Kidney epithelial cell (primary cell): Measurements from ENCODE around the gene GMCL2. TPM values are rescaled to one million over a fixed set of nuclear protein-coding genes. Genes with fewer than 3 reads are reported as not detected.

Experiments used
- DNase-seq: peaks from one replicate; pipeline ENCODE4 v3.0.0-alpha.2; 2010; ENCODE audit warnings: low read depth
- H3K27me3 ChIP-seq: 2 replicates; pipeline ENCODE4 v1.6.0; 2011; ENCODE audit warnings: low read length; ENCODE audit not compliant: control insufficient read depth, insufficient read depth
- H3K36me3 ChIP-seq: 2 replicates; pipeline ENCODE4 v1.5.1; 2011; ENCODE audit warnings: low read length; ENCODE audit not compliant: control insufficient read depth, insufficient read depth
- H3K4me3 ChIP-seq: 2 replicates; pipeline ENCODE4 v1.5.1; 2011; ENCODE audit warnings: low read depth, mild to moderate bottlenecking, control low read depth, low read length
- CTCF ChIP-seq: IDR thresholded peaks from 2 replicates; pipeline ENCODE4 v1.5.1; 2011; ENCODE audit warnings: mild to moderate bottlenecking, moderate library complexity, low read length, control low read depth, inconsistent platforms; ENCODE audit not compliant: insufficient read depth, poor library complexity, severe bottlenecking
- total RNA-seq: library from RNA; depleted of rRNA; stranded (reverse); fragments of >200 nt; gene quantifications from 2 replicates; pipeline ENCODE4 v1.2.3, GENCODE V29; 2015

GMCL2 gene
- total RNA-seq, 1 donor from 2014 or later, result not detected

- no peak for DNase-seq
- H3K27me3 ChIP-seq, result no peaks in the 10 kb centered on the region
- H3K36me3 ChIP-seq, result peaks cover 12% of the 10 kb centered on the region
- no peak overlapping the region for H3K4me3 ChIP-seq
- TF ChIP-seq CTCF, result no peak
Measured at GRCh38 chr5:178215280-178216002, 28.3 kb upstream of the GMCL2 start.

GRCh38 chr5:178214160-178214803 is 27.1 kb upstream of the GMCL2 start:
- H3K36me3 ChIP-seq, result peaks cover 16% of the 10 kb centered on the region

GRCh38 chr5:178213748-178214151 is 26.6 kb upstream of the GMCL2 start:
- no peak for DNase-seq
- peaks cover 18% of the 10 kb centered on the region for H3K36me3 ChIP-seq
- no peak for TF ChIP-seq CTCF

More at GRCh38 chr5:178214160-178214803, 27.1 kb upstream of the GMCL2 start:
- H3K4me3 ChIP-seq, result no peak overlapping the region
- no peak for DNase-seq
- no peaks in the 10 kb centered on the region for H3K27me3 ChIP-seq
- no peak for TF ChIP-seq CTCF

GRCh38 chr5:178213003-178213461 is 25.9 kb upstream of the GMCL2 start:
- Histone ChIP-seq H3K27me3 (no peaks in the 10 kb centered on the region), H3K36me3 (peaks cover 18% of the 10 kb centered on the region), H3K4me3 (no peak overlapping the region)
- TF ChIP-seq CTCF, result no peak
- DNase-seq, result no peak

More at GRCh38 chr5:178213748-178214151, 26.6 kb upstream of the GMCL2 start:
- no peak overlapping the region for H3K4me3 ChIP-seq
- no peaks in the 10 kb centered on the region for H3K27me3 ChIP-seq

- TF ChIP-seq CTCF, result no peak
- no peak for DNase-seq
- Histone ChIP-seq H3K4me3 (no peak overlapping the region), H3K27me3 (no peaks in the 10 kb centered on the region), H3K36me3 (peaks cover 21% of the 10 kb centered on the region)
Measured at GRCh38 chr5:178212241-178213002, 25.3 kb upstream of the GMCL2 start.
